Stimulated activated CD8-positive, alpha-beta memory T cell treated with anti-CD3 and anti-CD28 coated beads, Interleukin-15, amount 100 ng/mL, for 24 hours (primary cell): ENCODE data around the gene OAS2.
"Not testable (repeated sequence)": the region's sequence is repeated elsewhere in the genome, so short reads cannot be mapped to it uniquely, and the experiment has no call there.

Source experiments
- DNase-seq: peaks from one replicate; pipeline ENCODE4 v3.0.0-alpha.2; 2020; ENCODE audit warnings: low read depth

The OAS2 gene

GRCh38 chr12:112957125-112957524 is 21.2 kb upstream of the OAS2 start:
- not testable (repeated sequence) for DNase-seq

DNA sequence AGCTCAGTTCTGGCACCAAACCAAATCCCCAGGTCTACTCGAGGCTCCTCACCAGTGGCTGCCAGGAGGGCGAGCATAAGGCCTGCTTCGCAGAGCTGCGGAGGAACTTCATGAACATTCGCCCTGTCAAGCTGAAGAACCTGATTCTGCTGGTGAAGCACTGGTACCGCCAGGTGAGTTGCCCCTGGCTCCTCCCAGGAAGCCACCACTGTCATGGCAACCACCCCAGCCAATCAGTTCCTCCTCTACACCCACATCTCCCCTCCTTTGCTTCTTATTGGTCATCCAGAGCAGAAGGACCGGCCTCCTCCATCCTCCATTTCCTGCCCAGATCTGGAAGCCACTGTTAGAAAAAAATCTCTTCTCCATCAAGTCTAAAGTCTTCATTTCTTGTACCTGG is 17.2 kb upstream of the OAS2 start:
- DNase-seq: no peak

DNA sequence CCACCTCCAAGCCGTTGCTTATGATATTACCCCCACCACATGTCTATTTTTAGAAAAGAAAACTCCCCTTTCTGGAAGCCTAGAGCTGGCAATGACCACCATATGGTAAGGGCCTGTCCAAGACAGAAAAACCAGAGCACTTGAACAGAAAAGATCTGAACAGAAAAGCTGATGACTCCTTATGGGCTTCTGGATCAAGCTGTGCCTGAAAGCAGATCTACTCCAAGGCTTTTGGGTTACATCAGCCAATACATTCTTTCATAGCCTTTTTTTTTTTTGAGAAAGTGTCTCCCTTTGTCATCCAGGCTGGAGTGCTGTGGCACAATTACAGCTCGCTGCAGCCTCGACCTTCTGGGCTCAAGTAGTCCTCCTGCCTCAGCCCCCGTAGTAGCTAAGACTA is 16.8 kb upstream of the OAS2 start:
- DNase-seq: no peak

- DNase-seq: no peak
Measured at GRCh38 chr12:112962561-112962960, 15.8 kb upstream of the OAS2 start.

- DNase-seq: no peak
Measured at GRCh38 chr12:112963227-112963861, 15.0 kb upstream of the OAS2 start.

DNA sequence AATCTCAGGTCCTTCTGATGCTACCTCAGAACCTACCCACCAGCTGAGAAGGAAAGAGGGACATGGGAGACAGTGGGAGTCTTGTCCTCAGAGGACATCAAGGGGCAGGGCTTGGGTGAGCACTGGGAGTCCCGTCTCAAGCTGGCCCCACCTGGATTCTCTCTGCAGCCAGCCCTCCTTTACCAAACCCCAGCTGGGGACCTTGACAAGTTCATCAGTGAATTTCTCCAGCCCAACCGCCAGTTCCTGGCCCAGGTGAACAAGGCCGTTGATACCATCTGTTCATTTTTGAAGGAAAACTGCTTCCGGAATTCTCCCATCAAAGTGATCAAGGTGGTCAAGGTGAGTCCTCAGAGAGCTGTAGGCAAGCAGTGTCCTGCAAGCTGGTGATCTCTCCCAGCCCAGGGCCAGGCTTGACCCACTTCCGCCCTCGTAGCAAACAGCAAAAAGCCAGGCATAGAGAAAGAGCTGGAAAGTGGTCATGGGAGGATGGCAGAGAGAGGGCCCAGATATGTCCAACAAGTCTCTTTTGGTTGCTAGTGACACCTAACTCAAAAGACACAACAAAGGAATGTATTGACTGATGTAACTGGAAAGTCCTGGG is 14.2 kb upstream of the OAS2 start:
- no peak for DNase-seq

DNA sequence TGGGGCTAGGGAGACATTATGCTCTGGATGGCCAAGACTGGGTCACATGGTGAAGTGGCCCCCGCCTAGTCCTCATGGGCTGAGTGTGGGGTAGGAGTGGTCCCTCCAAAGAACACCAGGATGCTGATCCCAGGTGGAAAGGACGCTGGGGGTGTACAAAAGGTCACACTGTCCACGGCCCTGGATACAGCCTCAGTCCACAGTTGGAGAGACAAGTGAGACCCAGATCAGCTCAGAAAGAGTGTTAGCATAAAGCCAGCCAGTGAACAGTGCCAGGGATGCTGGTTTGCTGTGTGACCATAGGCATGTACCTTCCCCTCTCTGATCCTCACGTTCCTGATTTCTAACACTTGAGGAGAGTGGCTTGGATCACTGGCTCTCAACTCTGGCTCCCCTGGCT is 13.4 kb upstream of the OAS2 start:
- DNase-seq: no peak

- no peak for DNase-seq
Measured at GRCh38 chr12:112965643-112966042, 12.7 kb upstream of the OAS2 start.

GRCh38 chr12:112967306-112967705 is 11.0 kb upstream of the OAS2 start:
- no peak for DNase-seq

DNA sequence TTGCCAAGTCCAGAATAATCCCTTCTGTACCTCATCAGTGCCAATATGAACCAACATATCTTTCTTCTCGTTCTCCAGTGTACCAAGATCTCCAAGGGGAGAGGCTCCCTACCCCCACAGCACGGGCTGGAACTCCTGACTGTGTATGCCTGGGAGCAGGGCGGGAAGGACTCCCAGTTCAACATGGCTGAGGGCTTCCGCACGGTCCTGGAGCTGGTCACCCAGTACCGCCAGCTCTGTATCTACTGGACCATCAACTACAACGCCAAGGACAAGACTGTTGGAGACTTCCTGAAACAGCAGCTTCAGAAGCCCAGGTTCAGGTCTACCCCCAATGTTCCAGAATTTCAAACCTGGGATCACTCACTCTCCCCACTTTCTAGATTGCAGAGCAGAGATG is 10.5 kb upstream of the OAS2 start:
- no peak for DNase-seq

GRCh38 chr12:112969547-112970306 is 8.6 kb upstream of the OAS2 start:
- no peak for DNase-seq

GRCh38 chr12:112970391-112970790 is 7.9 kb upstream of the OAS2 start:
- DNase-seq: no peak

DNA sequence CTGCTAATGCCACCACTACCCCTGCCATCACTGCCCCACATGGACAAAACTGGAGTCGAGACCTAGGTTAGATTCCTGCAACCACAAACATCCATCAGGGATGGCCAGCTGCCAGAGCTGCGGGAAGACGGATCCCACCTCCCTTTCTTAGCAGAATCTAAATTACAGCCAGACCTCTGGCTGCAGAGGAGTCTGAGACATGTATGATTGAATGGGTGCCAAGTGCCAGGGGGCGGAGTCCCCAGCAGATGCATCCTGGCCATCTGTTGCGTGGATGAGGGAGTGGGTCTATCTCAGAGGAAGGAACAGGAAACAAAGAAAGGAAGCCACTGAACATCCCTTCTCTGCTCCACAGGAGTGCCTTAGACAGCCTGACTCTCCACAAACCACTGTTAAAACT is 7.1 kb upstream of the OAS2 start:
- no peak for DNase-seq

GRCh38 chr12:112973011-112973735 is 5.1 kb upstream of the OAS2 start:
- no peak for DNase-seq

GRCh38 chr12:112973818-112974231 is 4.5 kb upstream of the OAS2 start:
- no peak for DNase-seq

GRCh38 chr12:112974904-112975303 is 3.4 kb upstream of the OAS2 start:
- DNase-seq: no peak

DNA sequence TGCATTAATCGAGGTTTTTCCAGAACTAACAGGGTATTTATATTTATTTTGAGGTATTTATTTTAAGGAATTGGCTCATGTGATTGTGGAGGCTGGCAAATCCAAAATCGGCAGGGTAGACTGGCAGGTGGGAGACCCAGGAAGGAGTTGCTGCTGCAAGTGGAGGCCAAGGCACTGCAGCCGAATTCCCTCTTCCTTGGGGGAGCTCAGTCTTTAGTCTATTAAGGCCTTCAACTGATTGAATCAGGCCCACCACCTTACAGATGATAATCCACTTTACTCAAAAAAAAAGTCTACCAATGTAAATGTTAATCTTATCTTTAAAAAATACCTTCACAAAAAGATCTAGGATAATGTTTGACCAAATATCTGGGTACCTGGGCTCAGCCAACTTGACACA is 1.2 kb upstream of the OAS2 start:
- DNase-seq: no peak

DNA sequence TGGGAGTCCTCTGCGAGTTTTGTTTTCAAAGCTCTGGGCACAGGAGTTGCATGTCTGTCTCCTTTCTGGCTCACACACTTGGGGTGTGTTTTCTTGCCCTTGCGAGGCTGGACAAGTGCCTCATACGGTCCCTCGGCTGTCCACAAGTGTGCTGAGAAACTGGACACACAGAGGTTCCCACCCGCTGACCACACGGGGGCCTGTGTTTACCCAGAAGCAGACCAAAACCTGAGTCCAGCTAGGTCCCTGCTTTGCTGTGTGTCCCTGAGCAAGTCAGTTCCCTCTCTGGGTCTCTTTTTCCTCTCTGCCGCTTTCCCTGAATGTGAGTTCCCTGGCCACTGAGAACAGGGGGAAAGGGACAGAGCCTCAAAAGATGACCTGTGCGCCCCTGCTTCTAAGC is 678 bp upstream of the OAS2 start:
- DNase-seq: no peak

DNA sequence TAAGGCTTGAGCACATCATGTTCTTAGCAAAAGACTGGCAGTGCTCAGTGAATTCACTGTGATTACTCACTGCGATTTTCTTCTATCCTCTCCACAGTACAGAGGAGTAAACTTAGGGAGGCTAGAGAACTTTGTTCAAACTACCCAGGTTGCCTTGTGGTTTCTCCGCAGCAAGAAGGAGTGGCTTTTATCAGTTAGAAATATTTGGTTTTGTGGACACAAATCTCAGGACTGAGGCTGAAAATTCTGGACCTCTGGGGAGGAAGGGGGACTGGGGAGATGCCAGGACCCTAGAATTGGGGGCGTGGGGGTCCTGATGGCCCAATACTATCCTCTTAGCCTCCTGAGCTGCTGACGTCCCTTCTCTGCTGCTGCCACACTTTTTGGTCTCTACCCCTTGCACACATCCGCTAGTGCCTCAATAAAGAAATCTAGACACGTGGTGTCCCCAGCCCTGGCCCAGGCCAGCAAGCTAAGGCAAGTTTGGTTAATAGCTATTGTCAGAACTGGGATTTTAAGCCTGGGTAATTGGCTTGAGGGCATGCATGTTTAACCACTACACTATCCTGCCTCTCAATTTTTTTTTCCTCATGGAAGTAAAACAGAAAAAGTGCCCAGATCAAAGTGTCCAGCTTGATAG is 842 bp downstream of the OAS2 start:
- DNase-seq: peak; percentile 5

DNA sequence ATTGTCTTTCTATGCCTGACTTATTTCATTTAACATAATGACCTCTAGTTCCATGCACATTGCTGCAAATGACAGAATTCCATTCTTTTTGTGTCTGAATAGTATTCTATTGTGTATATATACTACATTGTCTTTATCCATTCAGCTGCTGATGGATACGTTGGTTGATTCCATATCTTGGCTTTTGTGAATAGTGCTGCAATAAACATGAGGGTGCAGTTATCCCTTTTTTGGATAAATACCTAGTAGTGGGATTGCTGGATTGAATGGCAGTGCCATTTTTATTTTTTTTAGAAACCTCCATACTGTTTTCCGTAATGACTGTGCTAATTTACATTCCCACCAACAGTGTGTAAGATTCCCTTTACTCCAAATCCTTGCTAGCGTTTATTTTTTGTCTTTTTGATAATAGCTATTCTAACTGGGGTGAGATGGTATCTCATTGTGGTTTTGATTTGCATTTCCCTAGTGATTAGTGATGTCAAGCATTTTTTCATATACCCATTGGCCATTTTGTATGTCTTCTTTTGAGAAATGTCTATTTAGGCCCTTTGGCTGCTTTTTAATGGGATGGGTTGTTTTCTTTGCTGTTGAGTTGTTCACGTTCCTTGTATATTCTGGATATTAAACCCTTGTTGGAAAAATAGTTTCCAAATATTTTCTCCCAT is 2.3 kb downstream of the OAS2 start:
- no peak for DNase-seq

- no peak for DNase-seq
Measured at GRCh38 chr12:112985642-112986290, 7.4 kb downstream of the OAS2 start.
